Muscle layer of colon (tissue), 2 donors: ENCODE results near the gene PCDHA10.
"Not testable (repeated sequence)": the region's sequence is repeated elsewhere in the genome, so short reads cannot be mapped to it uniquely, and the experiment has no call there.

Experiments used
- H3K27ac ChIP-seq: one replicate; pipeline ENCODE4 v1.7.0; 2013; ENCODE audit warnings: low read depth, mild to moderate bottlenecking, low read length, moderate library complexity
- H3K27me3 ChIP-seq, 2 donors: one replicate each; pipeline ENCODE4 v1.7.0; 2013; ENCODE audit warnings: low read length in 2 of 2, mild to moderate bottlenecking in 2 of 2; ENCODE audit not compliant: insufficient read depth in 2 of 2, control insufficient read depth in 1 of 2
- H3K36me3 ChIP-seq: one replicate; pipeline ENCODE4 v1.7.0; 2013; ENCODE audit warnings: mild to moderate bottlenecking, low read length; ENCODE audit not compliant: insufficient read depth
- H3K4me1 ChIP-seq: one replicate; pipeline ENCODE4 v1.7.0; 2013; ENCODE audit warnings: mild to moderate bottlenecking, low read length; ENCODE audit not compliant: insufficient read depth
- H3K4me3 ChIP-seq, 2 donors: one replicate each; pipeline ENCODE4 v1.7.0; 2013; ENCODE audit warnings: low read length in 2 of 2, low read depth in 1 of 2, mild to moderate bottlenecking in 1 of 2, moderate library complexity in 1 of 2
- H3K9ac ChIP-seq: one replicate; pipeline ENCODE4 v1.7.0; 2013; ENCODE audit warnings: low read length
- H3K9me3 ChIP-seq: one replicate; pipeline ENCODE4 v1.7.0; 2013; ENCODE audit warnings: mild to moderate bottlenecking, low read length
- donor health status: abdominal sarcoma.
- donor health status: Adenocarcinoma of cecum.

The PCDHA10 gene

GRCh38 chr5:140855772-140856674 lies at the start of gene PCDHA10:
Gene PCDHA10, plus strand, starts transcription at chr5:140855897. Its CDS starts 152 bp downstream, at chr5:140856049.
- Histone ChIP-seq H3K27me3 (no peaks in the 10 kb centered on the region), H3K27ac (no peak within 1 kb of the TSS), H3K9ac (no peak within 1 kb of the TSS), H3K4me3 (no peak within 1 kb of the TSS), H3K4me1 (no peaks in the 10 kb centered on the region), H3K36me3 (no peaks in the 10 kb centered on the region), H3K9me3 (peaks cover 4% of the 10 kb centered on the region)

DNA sequence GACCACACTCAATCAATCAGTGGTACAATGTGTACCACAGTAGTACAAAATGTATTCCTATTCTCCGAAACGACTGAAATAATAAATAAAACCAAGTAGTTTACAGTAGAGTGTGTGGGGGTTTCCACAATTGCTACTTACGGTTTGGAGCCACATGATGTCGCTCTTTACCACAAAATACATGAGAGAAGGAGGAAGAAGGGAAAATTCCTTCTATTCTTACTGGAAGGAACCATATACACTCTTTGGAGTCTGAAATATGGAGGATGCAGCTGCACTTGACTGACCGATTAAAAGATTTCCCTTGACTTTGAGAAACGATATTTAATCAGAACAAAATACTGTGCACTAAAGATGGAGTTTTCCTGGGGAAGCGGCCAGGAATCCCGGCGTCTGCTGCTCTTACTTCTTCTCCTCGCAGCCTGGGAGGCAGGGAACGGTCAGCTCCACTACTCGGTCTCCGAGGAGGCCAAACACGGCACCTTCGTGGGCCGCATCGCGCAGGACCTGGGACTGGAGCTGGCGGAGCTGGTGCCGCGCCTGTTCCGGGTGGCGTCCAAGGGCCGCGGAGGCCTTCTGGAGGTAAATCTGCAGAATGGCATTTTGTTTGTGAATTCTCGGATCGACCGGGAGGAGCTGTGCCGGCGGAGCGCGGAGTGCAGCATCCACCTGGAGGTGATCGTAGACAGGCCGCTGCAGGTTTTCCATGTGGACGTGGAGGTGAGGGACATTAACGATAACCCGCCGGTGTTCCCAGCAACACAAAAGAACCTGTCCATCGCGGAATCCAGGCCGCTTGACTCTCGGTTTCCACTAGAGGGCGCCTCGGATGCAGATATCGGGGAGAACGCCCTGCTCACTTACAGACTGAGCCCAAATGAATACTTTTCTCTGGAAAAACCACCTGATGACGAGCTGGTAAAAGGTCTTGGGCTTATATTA lies 48.6 kb upstream of the PCDHA10 start, which contains the start of gene PCDHA4:
TSS of gene PCDHA4 (plus strand) at position 235 of the 942 bp plus-strand sequence.
- H3K9me3 ChIP-seq = no peaks in the 10 kb centered on the region
- peak within 1 kb of the TSS in 1 of 2 donors; percentile 35 for H3K4me3 ChIP-seq
- no peak within 1 kb of the TSS for H3K27ac ChIP-seq
- no peak within 1 kb of the TSS for H3K9ac ChIP-seq
- no peaks in the 10 kb centered on the region for H3K36me3 ChIP-seq
- H3K27me3 ChIP-seq = no peaks in the 10 kb centered on the region
- H3K4me1 ChIP-seq = no peaks in the 10 kb centered on the region

- H3K9ac ChIP-seq, H3K9me3 ChIP-seq: not testable (repeated sequence)
Measured at GRCh38 chr5:140808241-140808888, 47.3 kb upstream of the PCDHA10 start.

GRCh38 chr5:140808889-140809291 lies 46.8 kb upstream of the PCDHA10 start:
- Histone ChIP-seq H3K27ac (no peak overlapping the region), H3K9me3 (no peaks in the 10 kb centered on the region), H3K4me3 (no peak overlapping the region)

More at GRCh38 chr5:140808241-140808888, 47.3 kb upstream of the PCDHA10 start:
- not testable (repeated sequence) for H3K4me3 ChIP-seq, H3K27me3 ChIP-seq, H3K36me3 ChIP-seq, H3K27ac ChIP-seq, H3K4me1 ChIP-seq

GRCh38 chr5:140821375-140822280 lies 34.1 kb upstream of the PCDHA10 start, which contains the start of gene PCDHA5:
Gene PCDHA5, plus strand, starts transcription at chr5:140821613.
- Histone ChIP-seq H3K27ac (no peak within 1 kb of the TSS), H3K27me3 (no peaks in the 10 kb centered on the region), H3K9ac (no peak within 1 kb of the TSS), H3K36me3 (no peaks in the 10 kb centered on the region), H3K4me3 (no peak within 1 kb of the TSS), H3K9me3 (peaks cover 5% of the 10 kb centered on the region), H3K4me1 (no peaks in the 10 kb centered on the region)

More at GRCh38 chr5:140808889-140809291, 46.8 kb upstream of the PCDHA10 start:
- H3K27me3 ChIP-seq = no peaks in the 10 kb centered on the region
- no peaks in the 10 kb centered on the region for H3K4me1 ChIP-seq
- no peak overlapping the region for H3K9ac ChIP-seq
- H3K36me3 ChIP-seq = no peaks in the 10 kb centered on the region

- H3K27me3 ChIP-seq = no peaks in the 10 kb centered on the region
Measured at GRCh38 chr5:140822281-140822629, 33.4 kb upstream of the PCDHA10 start.

DNA sequence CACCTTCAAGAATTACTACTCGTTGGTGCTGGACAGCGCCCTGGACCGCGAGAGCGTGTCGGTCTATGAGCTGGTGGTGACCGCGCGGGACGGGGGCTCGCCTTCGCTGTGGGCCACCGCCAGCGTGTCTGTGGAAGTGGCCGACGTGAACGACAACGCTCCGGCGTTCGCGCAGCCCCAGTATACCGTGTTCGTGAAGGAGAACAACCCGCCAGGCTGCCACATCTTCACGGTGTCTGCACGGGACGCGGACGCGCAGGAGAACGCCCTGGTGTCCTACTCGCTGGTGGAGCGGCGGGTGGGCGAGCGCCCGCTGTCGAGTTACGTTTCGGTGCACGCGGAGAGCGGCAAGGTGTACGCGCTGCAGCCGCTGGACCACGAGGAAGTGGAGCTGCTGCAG lies 32.7 kb upstream of the PCDHA10 start:
- not testable (repeated sequence) for H3K27ac ChIP-seq, H3K4me3 ChIP-seq, H3K9me3 ChIP-seq, H3K4me1 ChIP-seq, H3K27me3 ChIP-seq, H3K9ac ChIP-seq, H3K36me3 ChIP-seq

More at GRCh38 chr5:140822281-140822629, 33.4 kb upstream of the PCDHA10 start:
- H3K27ac ChIP-seq = no peak overlapping the region
- peaks cover 5% of the 10 kb centered on the region for H3K9me3 ChIP-seq
- no peak overlapping the region for H3K9ac ChIP-seq
- no peaks in the 10 kb centered on the region for H3K4me1 ChIP-seq
- H3K36me3 ChIP-seq = no peaks in the 10 kb centered on the region
- no peak overlapping the region for H3K4me3 ChIP-seq

DNA sequence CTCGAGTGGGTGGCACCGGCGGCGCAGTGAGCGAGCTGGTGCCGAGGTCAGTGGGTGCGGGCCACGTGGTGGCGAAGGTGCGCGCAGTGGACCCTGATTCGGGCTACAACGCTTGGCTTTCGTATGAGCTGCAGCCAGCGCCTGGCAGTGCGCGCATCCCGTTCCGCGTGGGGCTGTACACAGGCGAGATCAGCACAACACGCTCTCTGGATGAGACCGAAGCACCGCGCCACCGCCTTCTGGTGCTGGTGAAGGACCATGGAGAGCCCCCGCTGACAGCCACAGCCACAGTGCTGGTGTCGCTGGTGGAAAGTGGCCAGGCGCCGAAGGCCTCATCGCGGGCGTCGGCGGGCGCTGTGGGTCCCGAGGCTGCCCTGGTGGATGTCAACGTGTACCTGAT lies 32.2 kb upstream of the PCDHA10 start:
- H3K27me3 ChIP-seq = no peaks in the 10 kb centered on the region
- peaks cover 5% of the 10 kb centered on the region for H3K9me3 ChIP-seq
- no peaks in the 10 kb centered on the region for H3K4me1 ChIP-seq

GRCh38 chr5:140827704-140828361 lies 27.9 kb upstream of the PCDHA10 start, which contains the start of gene PCDHA6:
Gene PCDHA6, plus strand, starts transcription at chr5:140827960. Its CDS starts 132 bp downstream, at chr5:140828092.
- H3K4me3 ChIP-seq = no peak within 1 kb of the TSS
- H3K36me3 ChIP-seq = no peaks in the 10 kb centered on the region
- H3K27me3 ChIP-seq = no peaks in the 10 kb centered on the region
- H3K9ac ChIP-seq = no peak within 1 kb of the TSS
- peaks cover 6% of the 10 kb centered on the region for H3K9me3 ChIP-seq
- no peak within 1 kb of the TSS for H3K27ac ChIP-seq
- H3K4me1 ChIP-seq = no peaks in the 10 kb centered on the region

More for the DNA sequence above, 32.2 kb upstream of the PCDHA10 start:
- Histone ChIP-seq H3K9ac (no peak overlapping the region), H3K36me3 (no peaks in the 10 kb centered on the region), H3K27ac (no peak overlapping the region), H3K4me3 (no peak overlapping the region)

DNA sequence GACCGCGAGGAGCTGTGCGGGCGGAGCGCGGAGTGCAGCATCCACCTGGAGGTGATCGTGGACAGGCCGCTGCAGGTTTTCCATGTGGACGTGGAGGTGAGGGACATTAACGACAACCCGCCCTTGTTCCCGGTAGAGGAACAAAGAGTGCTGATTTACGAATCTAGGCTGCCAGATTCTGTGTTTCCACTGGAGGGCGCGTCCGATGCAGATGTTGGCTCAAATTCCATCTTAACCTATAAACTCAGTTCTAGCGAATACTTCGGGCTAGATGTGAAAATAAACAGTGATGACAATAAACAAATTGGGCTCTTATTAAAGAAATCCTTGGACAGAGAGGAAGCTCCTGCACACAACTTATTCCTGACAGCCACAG lies 27.3 kb upstream of the PCDHA10 start:
- no peak overlapping the region for H3K4me3 ChIP-seq
- H3K27me3 ChIP-seq = no peaks in the 10 kb centered on the region
- H3K9ac ChIP-seq = no peak overlapping the region
- H3K9me3 ChIP-seq = peaks cover 6% of the 10 kb centered on the region
- H3K27ac ChIP-seq = no peak overlapping the region
- no peaks in the 10 kb centered on the region for H3K4me1 ChIP-seq
- H3K36me3 ChIP-seq = no peaks in the 10 kb centered on the region
